Ishikawa (cell line): ENCODE data around the gene SGCG.

ENCODE experiments used
- CEBPB ChIP-seq: IDR thresholded peaks from 2 replicates; pipeline ENCODE4 v1.6.1; 2012
- CREB1 ChIP-seq: IDR thresholded peaks from 2 replicates; pipeline ENCODE4 v1.6.1; 2012; ENCODE audit warnings: low read depth
- EGR1 ChIP-seq: IDR thresholded peaks from 2 replicates; pipeline ENCODE4 v1.6.1; 2012
- EP300 ChIP-seq: IDR thresholded peaks from 2 replicates; pipeline ENCODE4 v1.6.1; 2012; ENCODE audit warnings: borderline replicate concordance
- FOXM1 ChIP-seq: IDR thresholded peaks from 2 replicates; pipeline ENCODE4 v1.6.1; 2012; ENCODE audit warnings: low read depth, borderline replicate concordance
- NFIC ChIP-seq: IDR thresholded peaks from 2 replicates; pipeline ENCODE4 v1.6.1; 2012
- RAD21 ChIP-seq: IDR thresholded peaks from 2 replicates; pipeline ENCODE4 v1.6.1; 2012; ENCODE audit warnings: low read depth
- TAF1 ChIP-seq: IDR thresholded peaks from 2 replicates; pipeline ENCODE4 v1.6.1; 2012; ENCODE audit warnings: low read depth, mild to moderate bottlenecking
- TCF12 ChIP-seq: IDR thresholded peaks from 2 replicates; pipeline ENCODE4 v1.6.1; 2012; ENCODE audit warnings: low read depth
- TEAD4 ChIP-seq: IDR thresholded peaks from 2 replicates; pipeline ENCODE4 v1.6.1; 2012
- YY1 ChIP-seq: IDR thresholded peaks from 2 replicates; pipeline ENCODE4 v1.6.1; 2012; ENCODE audit warnings: low read depth
- ZBTB7A ChIP-seq: IDR thresholded peaks from 2 replicates; pipeline ENCODE4 v1.6.1; 2012; ENCODE audit warnings: low read depth
- TF ChIP-seq, protein P1 (sequence below): IDR thresholded peaks from 2 replicates; pipeline ENCODE4 v1.6.1; 2012
- TF ChIP-seq, protein P2 (sequence below): IDR thresholded peaks from 2 replicates; pipeline ENCODE4 v1.6.1; 2012; ENCODE audit warnings: low read depth, mild to moderate bottlenecking
- TF ChIP-seq, protein P3 (sequence below): IDR thresholded peaks from 2 replicates; pipeline ENCODE4 v1.6.1; 2012

Gene SGCG

DNA sequence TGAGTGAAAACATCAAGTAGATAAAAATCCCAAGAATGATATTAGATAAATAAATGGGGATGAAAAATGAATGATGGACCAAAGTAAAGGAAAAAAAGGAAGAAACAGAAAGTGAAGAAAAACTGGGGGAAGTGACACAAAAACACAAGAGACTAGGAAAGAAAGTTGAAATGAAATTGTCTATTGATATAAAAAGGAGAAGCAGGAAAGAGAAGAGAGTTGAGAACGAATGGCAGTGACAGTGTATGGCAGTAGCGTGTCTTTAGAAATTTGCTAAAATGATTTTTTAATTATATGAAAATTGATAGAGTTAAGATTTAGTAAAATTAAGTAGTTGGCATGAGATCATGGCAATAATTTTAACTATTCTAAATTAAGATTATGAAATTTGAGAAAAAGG lies 36.3 kb upstream of the SGCG start:
- no peak for TF ChIP-seq TAF1
- no peak for TF ChIP-seq TEAD4
- no peak for TF ChIP-seq YY1
- no peak for TF ChIP-seq EP300
- no peak for TF ChIP-seq ZBTB7A
- no peak for TF ChIP-seq TCF12
- TF ChIP-seq, protein P1, sequence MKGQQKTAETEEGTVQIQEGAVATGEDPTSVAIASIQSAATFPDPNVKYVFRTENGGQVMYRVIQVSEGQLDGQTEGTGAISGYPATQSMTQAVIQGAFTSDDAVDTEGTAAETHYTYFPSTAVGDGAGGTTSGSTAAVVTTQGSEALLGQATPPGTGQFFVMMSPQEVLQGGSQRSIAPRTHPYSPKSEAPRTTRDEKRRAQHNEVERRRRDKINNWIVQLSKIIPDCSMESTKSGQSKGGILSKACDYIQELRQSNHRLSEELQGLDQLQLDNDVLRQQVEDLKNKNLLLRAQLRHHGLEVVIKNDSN, result no peak
- TF ChIP-seq CREB1, result no peak
- no peak for TF ChIP-seq NFIC
- TF ChIP-seq, protein P2, sequence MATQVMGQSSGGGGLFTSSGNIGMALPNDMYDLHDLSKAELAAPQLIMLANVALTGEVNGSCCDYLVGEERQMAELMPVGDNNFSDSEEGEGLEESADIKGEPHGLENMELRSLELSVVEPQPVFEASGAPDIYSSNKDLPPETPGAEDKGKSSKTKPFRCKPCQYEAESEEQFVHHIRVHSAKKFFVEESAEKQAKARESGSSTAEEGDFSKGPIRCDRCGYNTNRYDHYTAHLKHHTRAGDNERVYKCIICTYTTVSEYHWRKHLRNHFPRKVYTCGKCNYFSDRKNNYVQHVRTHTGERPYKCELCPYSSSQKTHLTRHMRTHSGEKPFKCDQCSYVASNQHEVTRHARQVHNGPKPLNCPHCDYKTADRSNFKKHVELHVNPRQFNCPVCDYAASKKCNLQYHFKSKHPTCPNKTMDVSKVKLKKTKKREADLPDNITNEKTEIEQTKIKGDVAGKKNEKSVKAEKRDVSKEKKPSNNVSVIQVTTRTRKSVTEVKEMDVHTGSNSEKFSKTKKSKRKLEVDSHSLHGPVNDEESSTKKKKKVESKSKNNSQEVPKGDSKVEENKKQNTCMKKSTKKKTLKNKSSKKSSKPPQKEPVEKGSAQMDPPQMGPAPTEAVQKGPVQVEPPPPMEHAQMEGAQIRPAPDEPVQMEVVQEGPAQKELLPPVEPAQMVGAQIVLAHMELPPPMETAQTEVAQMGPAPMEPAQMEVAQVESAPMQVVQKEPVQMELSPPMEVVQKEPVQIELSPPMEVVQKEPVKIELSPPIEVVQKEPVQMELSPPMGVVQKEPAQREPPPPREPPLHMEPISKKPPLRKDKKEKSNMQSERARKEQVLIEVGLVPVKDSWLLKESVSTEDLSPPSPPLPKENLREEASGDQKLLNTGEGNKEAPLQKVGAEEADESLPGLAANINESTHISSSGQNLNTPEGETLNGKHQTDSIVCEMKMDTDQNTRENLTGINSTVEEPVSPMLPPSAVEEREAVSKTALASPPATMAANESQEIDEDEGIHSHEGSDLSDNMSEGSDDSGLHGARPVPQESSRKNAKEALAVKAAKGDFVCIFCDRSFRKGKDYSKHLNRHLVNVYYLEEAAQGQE, result no peak
- no peak for TF ChIP-seq CEBPB
- TF ChIP-seq, protein P3, sequence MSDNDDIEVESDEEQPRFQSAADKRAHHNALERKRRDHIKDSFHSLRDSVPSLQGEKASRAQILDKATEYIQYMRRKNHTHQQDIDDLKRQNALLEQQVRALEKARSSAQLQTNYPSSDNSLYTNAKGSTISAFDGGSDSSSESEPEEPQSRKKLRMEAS, result no peak
- TF ChIP-seq EGR1, result no peak
- no peak for TF ChIP-seq FOXM1
- no peak for TF ChIP-seq RAD21

DNA sequence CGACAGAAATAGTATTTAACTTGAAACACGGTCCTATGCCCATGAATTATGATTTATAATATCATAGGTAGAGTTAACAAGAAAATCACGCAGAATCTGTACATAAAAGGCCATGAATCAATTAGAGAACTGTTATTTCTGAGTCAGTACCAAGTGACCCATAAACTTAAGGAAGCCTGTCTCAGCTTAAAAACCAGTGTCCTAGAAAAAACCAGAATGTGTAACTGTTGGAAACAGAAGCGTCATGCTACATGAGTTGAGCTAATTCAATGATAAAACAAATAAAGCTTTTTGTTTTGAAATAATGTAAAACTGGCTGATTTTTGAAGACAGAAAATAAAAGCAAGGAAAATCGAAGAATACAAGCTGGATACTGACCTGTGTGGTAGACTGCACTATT lies 34.8 kb upstream of the SGCG start:
- no peak for TF ChIP-seq NFIC

DNA sequence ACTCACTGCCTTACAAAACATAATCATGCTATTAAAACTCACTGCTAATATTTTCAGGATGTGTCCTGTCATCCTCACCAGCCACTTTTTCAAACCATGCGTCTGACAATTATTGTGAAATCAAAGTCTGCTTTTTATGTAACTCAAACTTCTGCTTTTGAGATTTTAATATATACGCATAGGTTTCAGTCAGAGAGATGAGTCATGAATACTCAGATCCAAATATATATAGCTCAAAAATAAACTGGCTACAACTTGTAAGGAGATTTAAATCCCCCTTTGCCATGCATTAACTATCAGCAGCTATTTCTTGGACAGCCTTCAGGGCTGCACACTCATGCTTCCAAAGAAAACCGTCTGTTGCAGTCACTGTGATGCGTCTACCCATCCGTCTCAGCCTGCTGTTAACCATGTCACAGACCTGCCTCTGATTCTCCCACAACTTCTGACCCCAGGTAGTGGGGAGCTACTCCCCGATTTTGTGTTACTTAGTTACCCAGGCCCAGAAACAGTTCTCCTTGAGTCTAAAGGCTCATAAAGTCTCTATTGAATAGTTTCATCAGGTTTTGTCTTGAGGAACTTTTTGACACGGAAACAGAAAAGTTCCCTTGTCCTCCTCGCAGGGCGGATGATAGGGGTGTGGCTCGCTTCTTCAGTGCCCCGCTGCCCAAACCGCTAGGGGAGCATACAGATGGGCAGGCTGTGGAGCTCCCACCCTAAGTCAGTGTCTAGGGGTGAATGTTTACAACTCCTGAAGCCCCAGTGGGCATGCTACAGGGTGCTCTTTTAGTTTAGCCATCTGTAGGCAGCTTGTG lies 33.8 kb upstream of the SGCG start:
- TF ChIP-seq TEAD4 (no peak), YY1 (no peak), EP300 (no peak), CEBPB (no peak), RAD21 (no peak), EGR1 (no peak)
- TF ChIP-seq, protein P1, result no peak
- TF ChIP-seq, protein P3, result no peak

DNA sequence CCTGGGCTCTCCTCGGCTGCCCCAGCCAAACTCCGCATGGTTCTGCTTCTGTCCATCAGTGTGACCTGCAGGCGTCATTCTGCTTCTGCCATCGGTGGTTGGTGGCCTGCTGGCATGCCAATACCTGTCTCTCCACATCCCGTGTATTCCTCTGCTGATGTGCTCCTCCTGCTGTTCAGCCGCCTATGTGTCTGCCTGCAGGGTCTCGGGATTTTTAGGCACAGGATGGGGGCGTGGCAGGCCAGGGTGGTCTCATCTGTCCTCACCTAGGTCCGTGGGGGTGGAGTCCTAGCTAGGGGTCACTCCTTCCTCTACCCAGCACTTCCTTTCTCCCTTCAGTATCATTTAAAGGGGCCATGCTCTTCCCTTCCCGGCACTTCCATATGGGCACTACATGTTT lies 33.0 kb upstream of the SGCG start:
- TF ChIP-seq, protein P2, result no peak
- TF ChIP-seq RAD21, result no peak

DNA sequence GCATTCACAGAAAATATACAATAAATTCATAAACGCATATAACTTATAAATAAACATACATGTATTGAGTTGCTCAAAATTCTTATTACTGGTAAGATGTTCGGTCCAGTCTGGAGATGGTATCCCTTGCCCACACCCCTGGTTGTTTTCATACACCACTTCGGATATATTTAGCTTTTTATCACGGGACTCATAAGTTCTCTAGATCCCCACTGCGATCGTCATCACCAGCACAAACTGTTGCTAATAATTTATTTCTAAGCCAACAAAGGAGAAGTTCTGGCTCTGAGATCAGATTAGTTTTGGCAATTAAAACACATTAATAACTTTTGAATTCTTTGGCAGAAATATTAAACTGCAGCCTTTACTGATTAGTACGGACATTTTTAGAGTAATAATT lies 23.0 kb upstream of the SGCG start:
- TF ChIP-seq, protein P2, result no peak
- TF ChIP-seq CREB1, result no peak
- no peak for TF ChIP-seq YY1
- TF ChIP-seq, protein P1, result no peak
- TF ChIP-seq NFIC, result no peak
- no peak for TF ChIP-seq TEAD4
- TF ChIP-seq TAF1, result no peak
- TF ChIP-seq EP300, result no peak
- TF ChIP-seq ZBTB7A, result no peak
- no peak for TF ChIP-seq RAD21
- TF ChIP-seq TCF12, result no peak
